Germinal center (tissue), 1 donor: ENCODE data around the gene LHFPL6.

Source experiments
- DNase-seq: peaks from one replicate; pipeline ENCODE4 v3.0.0; 2012; ENCODE audit warnings: mixed read lengths, low spot score

The LHFPL6 gene

GRCh38 chr13:39306639-39307589, 296.1 kb downstream of the LHFPL6 start:
- no peak for DNase-seq

- no peak for DNase-seq
Measured at GRCh38 chr13:39302820-39303219, 300.2 kb downstream of the LHFPL6 start.

- DNase-seq, result no peak
Measured at GRCh38 chr13:39298951-39299350, 304.0 kb downstream of the LHFPL6 start.

GRCh38 chr13:39297664-39298171, 305.3 kb downstream of the LHFPL6 start:
- DNase-seq, result no peak

GRCh38 chr13:39297023-39297422, 306.0 kb downstream of the LHFPL6 start:
- DNase-seq, result no peak

- no peak for DNase-seq
Measured at GRCh38 chr13:39296193-39296592, 306.8 kb downstream of the LHFPL6 start.
